T-helper 1 cell (primary cell): ENCODE data around the gene ERGIC2.
"Not testable (repeated sequence)": the region's sequence is repeated elsewhere in the genome, so short reads cannot be mapped to it uniquely, and the experiment has no call there.

Experiments
- DNase-seq, 5 donors: peaks; one replicate each; pipeline ENCODE4 v3.0.0-alpha.2; 2012 to 2020

The ERGIC2 gene

DNA sequence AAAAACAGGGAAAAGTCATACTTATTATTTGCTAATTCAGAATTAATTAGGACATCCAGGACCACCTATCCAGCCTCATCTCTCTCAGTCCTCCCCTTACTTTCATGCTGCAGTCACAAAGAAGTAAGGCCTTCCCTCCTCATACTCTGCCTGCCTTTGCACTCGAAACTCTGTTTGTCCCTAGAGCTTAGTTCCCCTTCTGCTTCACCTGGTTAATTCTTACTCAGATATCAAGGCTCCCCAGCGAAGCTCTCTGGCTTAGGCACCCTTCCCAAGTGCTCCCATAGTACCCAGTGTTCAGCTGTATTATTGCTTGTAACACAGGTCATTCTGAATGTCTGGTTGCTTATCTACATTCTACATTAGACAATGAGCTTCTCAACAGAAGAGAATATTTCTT lies 81.3 kb downstream of the ERGIC2 start:
- no peak for DNase-seq

DNA sequence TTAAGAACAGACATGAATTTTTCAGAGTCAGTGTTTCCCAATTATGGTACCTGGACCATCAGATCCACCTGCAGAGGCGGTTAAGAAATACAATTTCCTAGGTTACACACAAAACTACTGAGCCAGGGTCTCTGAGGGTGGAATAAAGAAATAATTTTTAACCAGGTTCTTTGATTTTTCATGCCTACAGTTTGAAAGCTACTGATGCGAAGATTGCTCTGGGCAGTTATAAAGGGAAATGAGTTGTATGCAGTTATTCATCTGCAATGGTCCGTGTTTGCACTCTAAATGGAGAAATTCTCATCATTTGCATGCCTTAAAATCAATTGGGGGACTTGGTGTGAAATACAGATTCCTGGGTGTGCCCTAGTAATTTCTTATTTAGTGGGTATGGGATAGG lies 89.7 kb downstream of the ERGIC2 start:
- DNase-seq, result no peak

DNA sequence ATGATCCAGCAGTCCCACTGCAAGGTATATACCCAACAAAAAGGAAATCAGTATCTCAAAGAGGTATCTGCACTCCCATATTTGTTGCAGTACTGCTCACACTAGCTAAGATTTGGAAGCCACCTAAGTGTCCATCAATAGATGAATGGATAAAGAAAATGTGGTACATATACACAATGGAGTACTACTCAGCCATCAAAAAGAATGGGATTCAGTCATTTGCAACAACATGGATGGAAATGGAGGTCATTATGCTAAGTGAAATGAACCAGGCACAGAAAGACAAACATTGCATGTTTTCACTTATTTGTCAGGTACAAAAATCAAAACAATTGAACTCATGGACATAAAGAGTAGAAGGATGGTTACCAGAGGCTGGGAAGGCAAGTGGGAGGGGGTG lies 90.5 kb downstream of the ERGIC2 start:
- not testable (repeated sequence) for DNase-seq

DNA sequence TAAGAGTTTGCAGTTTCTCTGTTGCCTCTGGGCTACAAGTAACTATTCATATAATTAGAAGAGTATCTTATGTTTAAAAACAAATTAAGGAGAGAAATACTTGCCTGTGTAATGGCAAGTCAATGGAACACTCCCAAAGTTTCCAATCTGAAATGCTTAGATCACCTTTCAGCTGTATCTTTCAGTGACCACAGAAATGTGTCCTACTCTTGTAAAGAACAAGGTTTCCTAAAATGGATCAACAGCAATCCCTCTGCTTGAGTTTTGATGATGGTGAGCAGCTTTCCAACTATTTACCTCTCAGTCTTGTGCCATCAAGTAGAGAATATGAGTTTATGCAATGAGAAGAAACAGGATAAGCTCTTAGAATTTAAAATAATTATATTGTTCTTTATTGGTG lies 92.9 kb downstream of the ERGIC2 start:
- DNase-seq, result no peak

DNA sequence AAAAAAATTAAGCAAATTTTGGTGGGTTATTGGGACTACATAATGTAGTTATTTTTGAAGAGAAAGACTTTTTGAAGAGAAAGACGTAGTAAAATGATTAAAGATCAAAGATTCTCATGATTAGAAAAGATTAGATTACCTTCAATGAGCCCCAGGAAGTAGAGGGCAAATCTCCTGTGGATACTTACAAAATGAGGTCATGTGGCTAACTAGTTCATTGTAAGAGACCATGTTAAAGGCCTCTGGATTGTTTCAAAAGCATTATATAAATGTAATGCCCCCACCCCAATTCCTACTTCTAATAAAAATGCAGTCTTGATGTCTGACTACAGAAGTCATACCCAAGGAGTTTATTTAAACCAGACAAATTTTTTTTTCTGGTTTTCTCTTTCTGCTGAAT lies 93.3 kb downstream of the ERGIC2 start:
- no peak for DNase-seq
